Measurements from ENCODE around the gene CHST8. TPM values are rescaled to one million over a fixed set of nuclear protein-coding genes. Genes with fewer than 3 reads are reported as not detected.

Gene CHST8
- total RNA-seq, 1 donor from 2014 or later: not detected

GRCh38 chr19:33727331-33727998 is 105.7 kb downstream of the CHST8 start:
- FAIRE-seq (no peak), DNase-seq (ENCODE audit: low read depth) (no peak)
- Histone ChIP-seq H3K27me3 (ENCODE audit: insufficient read depth, low read length) (no peaks in the 10 kb centered on the region), H4K20me1 (ENCODE audit: insufficient read depth, low read length) (no peaks in the 10 kb centered on the region), H3K4me1 (ENCODE audit: insufficient read depth, low read length) (no peaks in the 10 kb centered on the region), H2AFZ (ENCODE audit: low read depth, low read length) (no peak overlapping the region), H3K79me2 (ENCODE audit: insufficient read depth, low read length) (no peaks in the 10 kb centered on the region), H3K9ac (ENCODE audit: low read length) (no peak overlapping the region), H3K36me3 (ENCODE audit: insufficient read depth, low read length) (no peaks in the 10 kb centered on the region), H3K4me3 (ENCODE audit: insufficient read depth, low read depth, low read length) (no peak overlapping the region), H3K9me3 (ENCODE audit: insufficient read depth, low read depth, low read length) (no peaks in the 10 kb centered on the region), H3K27ac (ENCODE audit: low read depth, low read length) (no peak overlapping the region), H3K4me2 (ENCODE audit: low read length) (no peak overlapping the region)
- H3K27ac Mint-ChIP-seq (ENCODE audit: unreplicated experiment): no peak overlapping the region
- peaks cover 69% of the 10 kb centered on the region for H3K27me3 Mint-ChIP-seq (ENCODE audit: low read depth, unreplicated experiment)
- TF ChIP-seq CTCF (IDR thresholded peaks at IDR 0.05; ENCODE audit: insufficient read depth, low read depth, low read length) (no peak), EZH2 (IDR thresholded peaks at IDR 0.05; ENCODE audit: insufficient read depth, low read length) (no peak)
- H3K9me3 Mint-ChIP-seq (ENCODE audit: unreplicated experiment): peaks cover 5% of the 10 kb centered on the region
- H3K4me1 Mint-ChIP-seq (ENCODE audit: low read depth, unreplicated experiment): no peaks in the 10 kb centered on the region
- H3K4me3 Mint-ChIP-seq (ENCODE audit: unreplicated experiment): no peak overlapping the region
- peaks cover 2% of the 10 kb centered on the region for H3K36me3 Mint-ChIP-seq (ENCODE audit: low read depth, unreplicated experiment)

GRCh38 chr19:33728141-33728540 is 106.4 kb downstream of the CHST8 start:
- H3K27ac Mint-ChIP-seq (ENCODE audit: unreplicated experiment): no peak overlapping the region
- Histone ChIP-seq H2AFZ (ENCODE audit: low read depth, low read length) (no peak overlapping the region), H3K4me1 (ENCODE audit: insufficient read depth, low read length) (no peaks in the 10 kb centered on the region), H3K79me2 (ENCODE audit: insufficient read depth, low read length) (no peaks in the 10 kb centered on the region), H3K9ac (ENCODE audit: low read length) (no peak overlapping the region), H3K4me3 (ENCODE audit: insufficient read depth, low read depth, low read length) (no peak overlapping the region), H3K9me3 (ENCODE audit: insufficient read depth, low read depth, low read length) (no peaks in the 10 kb centered on the region), H3K27ac (ENCODE audit: low read depth, low read length) (no peak overlapping the region), H3K27me3 (ENCODE audit: insufficient read depth, low read length) (no peaks in the 10 kb centered on the region), H3K4me2 (ENCODE audit: low read length) (no peak overlapping the region), H3K36me3 (ENCODE audit: insufficient read depth, low read length) (no peaks in the 10 kb centered on the region), H4K20me1 (ENCODE audit: insufficient read depth, low read length) (no peaks in the 10 kb centered on the region)
- H3K9me3 Mint-ChIP-seq (ENCODE audit: unreplicated experiment): peaks cover 5% of the 10 kb centered on the region
- H3K27me3 Mint-ChIP-seq (ENCODE audit: low read depth, unreplicated experiment): peaks cover 66% of the 10 kb centered on the region
- TF ChIP-seq CTCF (IDR thresholded peaks at IDR 0.05; ENCODE audit: insufficient read depth, low read depth, low read length) (no peak), EZH2 (IDR thresholded peaks at IDR 0.05; ENCODE audit: insufficient read depth, low read length) (no peak)
- FAIRE-seq (no peak), DNase-seq (ENCODE audit: low read depth) (no peak)
- H3K36me3 Mint-ChIP-seq (ENCODE audit: low read depth, unreplicated experiment): peaks cover 2% of the 10 kb centered on the region
- H3K4me1 Mint-ChIP-seq (ENCODE audit: low read depth, unreplicated experiment): no peaks in the 10 kb centered on the region
- no peak overlapping the region for H3K4me3 Mint-ChIP-seq (ENCODE audit: unreplicated experiment)

GRCh38 chr19:33730858-33731607 is 109.3 kb downstream of the CHST8 start:
- H3K9me3 Mint-ChIP-seq (ENCODE audit: unreplicated experiment): peaks cover 5% of the 10 kb centered on the region
- no peak overlapping the region for H3K9ac ChIP-seq (ENCODE audit: low read length)
- H4K20me1 ChIP-seq (ENCODE audit: insufficient read depth, low read length): no peaks in the 10 kb centered on the region
- no peak overlapping the region for H3K4me3 ChIP-seq (ENCODE audit: insufficient read depth, low read depth, low read length)
- H3K9me3 ChIP-seq (ENCODE audit: insufficient read depth, low read depth, low read length): no peaks in the 10 kb centered on the region
- no peaks in the 10 kb centered on the region for H3K79me2 ChIP-seq (ENCODE audit: insufficient read depth, low read length)
- H3K4me3 Mint-ChIP-seq (ENCODE audit: unreplicated experiment): no peak overlapping the region
- H3K4me1 Mint-ChIP-seq (ENCODE audit: low read depth, unreplicated experiment): no peaks in the 10 kb centered on the region
- no peaks in the 10 kb centered on the region for H3K36me3 ChIP-seq (ENCODE audit: insufficient read depth, low read length)
- DNase-seq (ENCODE audit: low read depth) (no peak), FAIRE-seq (no peak)
- H2AFZ ChIP-seq (ENCODE audit: low read depth, low read length): no peak overlapping the region
- no peaks in the 10 kb centered on the region for H3K4me1 ChIP-seq (ENCODE audit: insufficient read depth, low read length)
- H3K27me3 Mint-ChIP-seq (ENCODE audit: low read depth, unreplicated experiment): peaks cover 66% of the 10 kb centered on the region
- H3K27me3 ChIP-seq (ENCODE audit: insufficient read depth, low read length): no peaks in the 10 kb centered on the region
- no peak overlapping the region for H3K27ac ChIP-seq (ENCODE audit: low read depth, low read length)
- TF ChIP-seq EZH2 (IDR thresholded peaks at IDR 0.05; ENCODE audit: insufficient read depth, low read length): no peak
- no peak for TF ChIP-seq CTCF (IDR thresholded peaks at IDR 0.05; ENCODE audit: insufficient read depth, low read depth, low read length)
- no peak overlapping the region for H3K4me2 ChIP-seq (ENCODE audit: low read length)
- peaks cover 2% of the 10 kb centered on the region for H3K36me3 Mint-ChIP-seq (ENCODE audit: low read depth, unreplicated experiment)
- H3K27ac Mint-ChIP-seq (ENCODE audit: unreplicated experiment): no peak overlapping the region
